ENCODE measurements around the gene SLC37A1. TPM values are rescaled to one million over a fixed set of nuclear protein-coding genes. Genes with fewer than 3 reads are reported as not detected.

The SLC37A1 gene
- total RNA-seq, 1 donor from 2014 or later = 28.9 TPM

- Histone ChIP-seq H3K36me3 (no peaks in the 10 kb centered on the region), H3K9me3 (no peaks in the 10 kb centered on the region), H3K4me3 (no peak overlapping the region), H3K4me1 (no peaks in the 10 kb centered on the region), H3K27ac (no peak overlapping the region), H3K27me3 (ENCODE audit: low read depth) (no peaks in the 10 kb centered on the region)
- ATAC-seq (no peak), DNase-seq (no peak)
- TF ChIP-seq CTCF (IDR thresholded peaks at IDR 0.05) = no peak
- intact Hi-C loops (cut with DNase I) = no loop called here
Observed at GRCh38 chr21:42484966-42485365, 28.7 kb upstream of the SLC37A1 start.

GRCh38 chr21:42486072-42486471, 27.6 kb upstream of the SLC37A1 start:
- intact Hi-C loops (cut with DNase I) = no loop called here
- Histone ChIP-seq H3K9me3 (no peaks in the 10 kb centered on the region), H3K27me3 (ENCODE audit: low read depth) (no peaks in the 10 kb centered on the region), H3K4me1 (no peaks in the 10 kb centered on the region), H3K27ac (no peak overlapping the region), H3K4me3 (no peak overlapping the region), H3K36me3 (no peaks in the 10 kb centered on the region)
- ATAC-seq (no peak), DNase-seq (no peak)
- TF ChIP-seq CTCF (IDR thresholded peaks at IDR 0.05) = no peak

- no peak overlapping the region for H3K4me3 ChIP-seq
- intact Hi-C loops (cut with DNase I) = no loop called here
- H3K36me3 ChIP-seq = no peaks in the 10 kb centered on the region
- ATAC-seq (no peak), DNase-seq (no peak)
- H3K4me1 ChIP-seq = no peaks in the 10 kb centered on the region
- H3K27me3 ChIP-seq (ENCODE audit: low read depth) = no peaks in the 10 kb centered on the region
- no peaks in the 10 kb centered on the region for H3K9me3 ChIP-seq
- TF ChIP-seq CTCF (IDR thresholded peaks at IDR 0.05) = no peak
- no peak overlapping the region for H3K27ac ChIP-seq
Observed at GRCh38 chr21:42486531-42486930, 27.1 kb upstream of the SLC37A1 start.

- DNase-seq (no peak), ATAC-seq (no peak)
- intact Hi-C loops (cut with DNase I) = no loop called here
- Histone ChIP-seq H3K27ac (no peak overlapping the region), H3K36me3 (no peaks in the 10 kb centered on the region), H3K4me1 (no peaks in the 10 kb centered on the region), H3K4me3 (no peak overlapping the region), H3K27me3 (ENCODE audit: low read depth) (no peaks in the 10 kb centered on the region), H3K9me3 (no peaks in the 10 kb centered on the region)
- no peak for TF ChIP-seq CTCF (IDR thresholded peaks at IDR 0.05)
Observed at GRCh38 chr21:42489006-42489563, 24.6 kb upstream of the SLC37A1 start.

- no peak overlapping the region for H3K4me3 ChIP-seq
- no peaks in the 10 kb centered on the region for H3K36me3 ChIP-seq
- H3K27ac ChIP-seq = no peak overlapping the region
- ATAC-seq (no peak), DNase-seq (no peak)
- intact Hi-C loops (cut with DNase I) = no loop called here
- no peaks in the 10 kb centered on the region for H3K9me3 ChIP-seq
- no peaks in the 10 kb centered on the region for H3K27me3 ChIP-seq (ENCODE audit: low read depth)
- TF ChIP-seq CTCF (IDR thresholded peaks at IDR 0.05) = no peak
- no peaks in the 10 kb centered on the region for H3K4me1 ChIP-seq
Observed at GRCh38 chr21:42489991-42490390, 23.7 kb upstream of the SLC37A1 start.

- no peak for ATAC-seq
- H3K27me3 ChIP-seq (ENCODE audit: low read depth) = no peaks in the 10 kb centered on the region
- intact Hi-C loops (cut with DNase I) = no loop called here
Observed at GRCh38 chr21:42490720-42491119, 22.9 kb upstream of the SLC37A1 start.

More at GRCh38 chr21:42490720-42491119, 22.9 kb upstream of the SLC37A1 start:
- Histone ChIP-seq H3K36me3 (no peaks in the 10 kb centered on the region), H3K4me1 (no peaks in the 10 kb centered on the region), H3K9me3 (no peaks in the 10 kb centered on the region), H3K4me3 (no peak overlapping the region), H3K27ac (no peak overlapping the region)
- no peak for TF ChIP-seq CTCF (IDR thresholded peaks at IDR 0.05)
- no peak for DNase-seq
